GM19463 (cell line): ENCODE data around the gene GCLC.
"Not testable (repeated sequence)": the region's sequence is repeated elsewhere in the genome, so short reads cannot be mapped to it uniquely, and the experiment has no call there.

Experiments
- ATAC-seq: cut with Tn5 transposase; IDR thresholded peaks from one replicate; pipeline ENCODE4 v1.9.1; 2021; ENCODE audit warnings: mild to moderate bottlenecking, moderate library complexity; ENCODE audit not compliant: unreplicated experiment

Gene GCLC

DNA sequence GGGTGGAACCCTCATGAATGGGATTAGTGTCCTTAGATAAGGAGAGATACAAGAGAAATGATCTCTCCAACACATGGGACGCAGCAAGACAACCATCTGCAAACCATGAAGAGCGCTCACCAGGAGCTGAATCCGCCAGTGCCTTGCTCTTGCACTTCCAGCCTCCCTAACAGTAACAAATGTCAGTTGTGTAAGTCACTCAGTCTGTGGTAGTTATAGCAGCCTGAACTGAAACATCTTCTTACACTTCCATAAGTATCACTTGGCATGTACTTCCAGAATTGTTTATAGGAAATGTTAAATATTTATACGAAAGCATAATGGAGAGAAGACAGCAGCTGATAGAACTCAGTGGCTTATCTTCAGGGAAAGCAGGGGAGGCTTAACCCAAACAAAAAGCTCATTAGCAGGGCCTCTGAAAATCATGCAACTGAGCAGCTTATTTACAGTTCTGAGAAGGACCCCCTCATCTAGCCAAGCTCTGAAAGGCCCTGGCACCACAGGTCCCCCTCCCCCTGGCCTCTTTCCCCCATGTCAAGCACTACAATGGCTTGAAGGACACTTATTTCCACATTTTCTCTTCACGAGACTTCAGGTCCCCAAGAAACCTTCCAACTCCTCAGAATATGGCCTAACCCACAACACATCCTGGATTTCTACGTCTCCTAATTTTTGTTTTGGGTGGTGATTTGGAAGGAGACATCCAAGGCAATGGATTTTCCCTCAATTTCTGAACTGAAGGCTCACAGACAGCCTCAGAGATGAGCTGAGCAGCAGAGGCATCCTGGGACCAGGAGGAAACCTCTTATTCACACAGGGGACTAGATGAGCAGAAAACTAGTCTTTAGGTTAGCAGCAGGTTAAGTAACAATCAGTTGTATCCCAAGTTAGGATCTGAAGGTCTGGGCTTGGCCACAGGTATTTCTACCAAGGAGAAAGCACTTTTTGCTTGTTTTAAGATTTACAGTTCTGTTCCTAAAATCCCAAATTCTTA is 49.1 kb downstream of the GCLC start:
- no peak for ATAC-seq

DNA sequence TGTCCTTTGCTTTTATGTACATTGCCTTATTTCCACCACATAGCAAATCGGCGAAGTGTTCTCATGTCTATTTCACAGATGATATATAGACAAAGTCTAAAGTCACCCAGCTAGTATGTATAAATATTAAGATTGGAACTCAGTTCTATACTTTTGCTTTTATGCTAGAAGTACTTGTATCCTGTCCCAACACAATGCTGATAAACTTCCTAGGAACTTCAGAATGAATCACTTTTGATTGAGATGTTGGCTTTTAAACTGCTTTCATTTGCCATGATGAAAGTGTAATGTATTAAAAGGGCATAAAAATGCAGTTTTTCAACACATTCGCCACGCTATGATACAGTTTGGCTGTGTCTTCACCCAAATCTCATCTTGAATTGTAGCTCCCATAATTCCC is 50.8 kb downstream of the GCLC start:
- ATAC-seq = no peak

DNA sequence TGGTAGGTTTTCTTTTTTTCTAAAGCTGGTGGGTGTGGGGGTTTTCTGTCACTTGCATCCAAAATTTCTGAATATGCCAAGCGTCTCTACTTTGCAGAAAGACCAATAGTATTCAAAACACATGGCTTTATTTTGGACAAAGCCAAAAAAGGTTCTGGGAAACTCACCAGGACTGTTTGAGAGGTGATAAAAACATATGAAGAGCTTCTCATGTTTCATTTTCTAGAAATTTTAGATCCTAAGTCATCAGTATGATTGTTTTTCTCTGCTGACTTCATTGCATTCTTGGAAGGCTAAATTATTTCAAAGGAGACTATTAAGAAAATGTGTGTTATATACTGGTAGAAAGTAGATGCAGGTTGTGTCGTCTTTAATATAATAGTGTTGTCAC is 51.3 kb downstream of the GCLC start:
- no peak for ATAC-seq

DNA sequence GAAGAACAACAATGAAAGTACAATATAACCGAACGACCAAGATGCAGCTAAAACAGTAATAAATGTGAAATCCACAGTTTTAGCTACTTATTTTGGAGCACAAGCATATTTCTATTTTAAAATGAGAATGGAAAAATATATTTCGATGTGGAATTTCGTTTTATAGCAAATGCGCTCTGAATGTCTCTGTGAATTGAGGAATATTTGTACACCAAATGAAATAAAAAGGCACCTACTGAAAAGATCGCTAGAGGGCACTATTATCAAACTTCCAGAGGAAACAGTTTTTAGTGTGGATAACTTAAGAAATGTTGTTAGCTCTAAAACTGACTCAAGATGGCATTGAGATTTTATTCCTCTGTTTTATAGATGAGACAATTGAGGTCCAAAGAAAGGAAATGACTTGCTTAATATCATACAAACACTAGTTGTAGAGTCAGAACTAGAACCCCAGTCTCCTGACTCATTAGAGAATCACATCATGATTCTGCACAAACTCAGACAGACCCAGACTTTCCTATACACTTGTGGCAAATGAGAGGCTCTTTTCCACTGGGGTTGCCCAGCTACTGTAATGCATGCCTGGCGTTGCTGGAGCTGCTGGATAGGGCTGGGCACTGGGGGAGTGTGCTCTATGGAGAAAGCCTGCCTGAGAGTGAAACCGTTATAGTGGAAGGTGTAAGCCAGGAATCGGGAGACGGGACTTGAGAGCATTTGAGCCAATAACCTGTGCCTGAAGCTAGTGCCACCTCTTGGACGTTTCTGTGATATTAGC is 51.9 kb downstream of the GCLC start:
- no peak for ATAC-seq

DNA sequence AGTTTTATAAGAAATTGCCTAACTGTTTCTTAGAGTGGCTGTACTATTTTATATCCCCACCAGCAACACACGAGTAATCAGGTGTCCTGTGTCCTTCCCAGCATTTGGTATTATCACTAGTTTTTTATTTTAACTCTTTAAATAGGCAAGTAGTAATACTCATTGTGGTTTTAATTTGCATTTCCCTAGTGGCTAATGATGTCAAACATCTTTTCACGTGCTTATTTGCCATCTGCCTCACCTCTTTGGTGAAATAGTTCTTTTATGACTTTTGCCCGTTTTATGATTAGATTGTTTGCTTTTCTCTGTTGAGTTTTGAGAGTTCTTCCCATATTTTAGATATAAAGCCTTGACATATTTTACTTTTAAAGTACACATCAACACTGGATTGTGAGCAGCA is 57.8 kb downstream of the GCLC start:
- ATAC-seq = no peak

DNA sequence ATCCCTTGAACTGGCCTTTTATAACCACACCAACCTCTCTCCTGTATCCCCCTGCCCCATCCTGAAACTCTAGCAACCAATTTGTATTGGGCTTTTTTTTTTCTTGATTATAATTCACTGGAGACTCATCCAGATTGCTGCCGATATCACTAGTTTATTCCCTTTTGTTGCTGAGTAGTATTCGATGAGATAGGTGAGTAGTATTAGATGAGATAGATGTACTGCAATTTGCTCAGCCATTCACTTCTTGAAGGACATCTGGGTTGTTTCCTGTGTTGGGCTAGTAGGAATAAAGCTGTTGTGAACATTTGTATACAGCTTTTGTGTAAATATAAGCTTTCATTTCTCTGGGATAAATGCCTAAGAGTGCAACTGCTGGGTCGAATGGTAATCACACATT is 58.2 kb downstream of the GCLC start:
- no peak for ATAC-seq

DNA sequence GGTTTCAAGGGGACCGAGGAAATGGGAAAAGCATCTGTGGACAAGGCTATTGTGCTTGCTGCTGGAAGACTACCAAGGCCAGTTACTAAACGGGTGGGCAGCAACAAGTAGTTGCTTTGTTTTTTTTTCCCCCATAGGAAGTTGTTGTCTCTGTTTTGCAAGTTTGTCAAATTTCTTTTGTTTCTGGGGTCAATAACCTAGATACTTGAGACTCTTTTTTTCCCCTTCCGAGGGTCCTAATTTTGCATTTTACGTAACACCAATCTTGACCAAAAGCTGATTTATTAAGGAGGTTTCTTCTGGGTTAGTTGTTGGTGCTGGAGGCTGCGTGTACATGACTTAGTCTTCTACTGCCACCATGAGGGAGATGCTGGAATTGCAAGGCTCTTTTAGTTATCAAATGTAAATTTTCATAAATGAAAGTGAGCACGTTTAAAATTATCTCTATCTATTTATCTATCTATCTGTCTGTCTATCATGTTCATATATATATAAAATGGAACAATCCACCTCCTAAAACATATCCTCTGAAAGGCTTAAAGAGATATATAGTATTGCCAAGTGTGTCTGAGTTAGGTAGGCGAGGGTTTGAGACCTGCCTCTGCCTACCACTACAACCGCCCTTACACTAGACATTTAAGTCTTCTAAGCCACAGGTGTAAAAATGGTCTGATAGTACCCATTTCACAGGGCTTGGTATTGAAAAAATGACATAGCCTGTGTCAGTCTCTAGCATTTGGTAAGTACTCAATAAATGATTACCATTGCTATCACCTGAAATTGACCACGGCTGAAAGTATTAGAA is 60.2 kb downstream of the GCLC start:
- no peak for ATAC-seq

DNA sequence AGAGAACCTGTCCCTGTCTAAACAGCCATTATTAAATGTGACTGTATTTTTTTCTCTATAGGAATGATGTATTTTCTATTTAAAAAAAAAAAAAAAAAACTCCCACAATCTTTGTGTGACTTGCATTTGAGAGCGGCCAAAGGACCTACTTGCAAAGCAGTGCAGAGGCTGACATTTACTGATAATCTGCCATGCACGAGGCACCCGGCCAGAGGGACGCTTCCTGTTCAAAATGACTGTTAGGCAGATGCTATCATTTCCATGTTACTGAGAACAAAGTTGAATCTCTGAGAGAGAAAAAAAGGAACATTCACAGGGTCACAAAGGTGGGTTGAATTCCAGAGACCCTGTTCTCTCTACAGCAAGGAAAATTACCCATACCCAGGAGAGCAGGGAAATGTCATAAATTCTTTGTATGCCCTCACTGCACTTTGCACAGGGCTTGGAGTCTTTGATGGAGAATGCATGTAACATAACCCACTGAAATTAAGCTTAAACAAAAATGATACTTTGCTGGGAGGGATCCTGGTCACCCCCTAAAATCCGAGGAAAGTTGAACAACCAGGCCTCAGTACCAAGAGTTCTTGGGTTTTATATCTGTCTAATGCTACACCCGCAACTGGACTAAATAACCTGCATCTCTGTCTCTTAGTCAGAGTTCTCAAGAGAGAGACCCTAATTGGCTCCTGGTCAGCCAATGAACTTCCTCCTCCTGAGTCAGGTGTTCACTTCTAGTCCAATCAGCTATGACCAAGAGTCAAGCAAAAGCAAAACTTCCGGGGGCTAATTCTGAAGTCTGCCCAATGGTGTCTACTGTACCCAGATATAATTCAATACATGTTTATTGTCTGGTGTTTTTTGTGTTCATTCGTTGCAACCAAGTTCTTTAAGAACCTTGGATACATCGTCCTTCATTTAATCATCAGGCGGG is 61.2 kb downstream of the GCLC start:
- no peak for ATAC-seq

DNA sequence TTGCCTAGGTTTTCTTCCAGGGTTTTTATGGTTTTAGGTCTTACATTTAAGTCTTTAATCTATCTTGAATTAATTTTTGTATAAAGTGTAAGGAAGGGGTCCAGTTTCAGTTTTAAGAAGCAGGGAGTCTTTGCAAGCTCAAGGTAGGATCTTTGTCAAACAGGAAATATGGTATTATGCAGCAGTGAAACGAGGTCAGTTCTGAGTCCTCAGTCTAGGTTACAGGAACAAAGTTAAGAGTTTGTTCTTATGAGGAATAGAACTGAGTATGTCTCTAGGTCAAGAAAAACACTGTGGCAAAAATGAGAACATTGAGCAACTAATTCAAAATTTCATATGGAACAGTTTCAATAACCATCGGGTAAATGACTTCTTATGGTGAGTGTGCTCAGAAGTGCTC is 63.6 kb downstream of the GCLC start:
- ATAC-seq = no peak

DNA sequence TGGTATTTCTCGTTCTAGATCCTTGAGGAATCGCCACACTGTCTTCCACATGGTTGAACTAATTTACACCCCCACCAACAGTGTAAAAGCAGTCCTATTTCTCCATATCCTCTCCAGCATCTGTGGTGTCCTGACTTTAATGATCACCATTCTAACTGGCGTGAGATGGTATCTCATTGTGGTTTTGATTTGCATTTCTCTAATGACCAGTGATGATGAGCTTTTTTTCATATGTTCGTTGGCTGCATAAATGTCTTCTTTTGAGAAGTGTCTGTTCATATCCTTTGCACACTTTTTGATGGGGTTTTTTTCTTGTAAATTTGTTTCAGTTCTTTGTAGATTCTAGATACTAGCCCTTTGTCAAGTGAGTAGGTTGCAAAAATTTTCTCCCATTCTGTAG is 64.1 kb downstream of the GCLC start:
- ATAC-seq = not testable (repeated sequence)

DNA sequence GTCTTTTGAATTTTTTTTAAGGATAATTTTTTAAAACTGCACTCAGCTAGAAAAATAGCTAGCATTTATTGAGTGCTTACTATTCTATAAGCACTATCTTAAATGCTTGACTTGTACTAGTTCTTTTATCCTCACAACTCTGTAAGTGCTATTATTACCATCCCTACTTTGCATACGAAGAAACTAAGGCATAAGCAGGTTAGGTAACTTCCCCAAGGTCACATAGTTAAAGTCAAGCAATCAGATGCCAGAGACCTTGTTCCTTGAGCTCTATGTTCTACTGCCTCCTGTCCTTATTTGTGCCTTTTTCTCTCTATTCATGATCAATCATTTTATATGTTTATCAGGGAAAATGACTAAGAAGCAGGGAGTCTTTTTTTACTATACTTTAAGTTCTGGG is 65.0 kb downstream of the GCLC start:
- no peak for ATAC-seq

DNA sequence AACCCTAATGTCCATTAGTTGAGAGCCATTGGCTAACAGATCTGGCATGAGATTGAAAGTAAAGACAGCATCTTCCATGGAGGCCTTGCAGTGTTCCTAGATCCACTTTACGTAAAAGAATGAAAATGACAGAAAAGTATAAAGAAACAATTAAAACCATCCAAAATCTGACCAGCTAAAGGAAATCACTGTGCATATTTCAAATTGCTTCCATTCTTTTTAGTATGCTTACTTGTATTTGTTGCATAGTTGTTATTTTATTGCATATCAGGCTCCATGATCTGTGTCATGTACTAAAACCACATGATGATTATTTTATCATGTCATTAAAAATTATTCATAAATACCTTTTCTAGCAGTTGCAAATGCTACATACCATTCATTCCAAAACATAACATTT is 67.9 kb downstream of the GCLC start:
- no peak for ATAC-seq

DNA sequence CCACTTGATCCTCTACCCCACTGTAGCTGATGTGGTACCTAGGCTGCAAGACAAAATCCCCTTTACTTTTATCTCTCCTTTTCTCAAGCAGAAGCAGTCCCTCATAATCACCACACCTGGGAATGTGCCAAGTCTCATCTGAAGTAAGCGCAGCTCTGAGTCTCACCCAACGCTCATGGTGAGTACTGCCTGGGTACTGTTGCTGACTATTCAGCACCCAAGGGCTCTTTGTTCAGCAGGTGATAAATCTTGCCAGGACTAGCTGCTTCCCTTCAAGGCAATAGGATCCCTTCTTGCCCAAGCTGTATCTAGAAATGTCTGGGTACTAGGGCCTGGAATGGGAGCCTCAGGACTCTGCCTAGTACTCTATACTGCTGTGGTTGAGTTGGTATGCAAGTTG is 70.9 kb downstream of the GCLC start:
- ATAC-seq = no peak

DNA sequence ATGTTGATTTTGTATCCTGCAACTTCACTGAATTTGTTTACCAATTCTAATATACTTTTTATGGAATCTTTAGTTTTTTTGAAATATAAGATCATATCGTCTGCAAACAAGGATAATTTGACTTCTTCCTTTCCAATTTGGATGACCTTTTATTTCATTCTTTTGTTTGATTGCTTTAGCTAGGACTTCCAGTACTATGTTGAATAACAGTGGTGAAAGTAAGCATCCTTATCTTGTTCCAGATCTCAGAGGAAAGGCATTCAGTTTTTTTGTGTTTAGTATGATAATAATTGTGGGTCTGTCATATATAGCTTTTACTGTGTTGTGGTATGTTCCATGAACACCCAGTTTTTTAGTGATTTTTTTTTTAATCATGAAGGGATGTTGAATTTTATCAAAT is 75.7 kb downstream of the GCLC start:
- no peak for ATAC-seq

DNA sequence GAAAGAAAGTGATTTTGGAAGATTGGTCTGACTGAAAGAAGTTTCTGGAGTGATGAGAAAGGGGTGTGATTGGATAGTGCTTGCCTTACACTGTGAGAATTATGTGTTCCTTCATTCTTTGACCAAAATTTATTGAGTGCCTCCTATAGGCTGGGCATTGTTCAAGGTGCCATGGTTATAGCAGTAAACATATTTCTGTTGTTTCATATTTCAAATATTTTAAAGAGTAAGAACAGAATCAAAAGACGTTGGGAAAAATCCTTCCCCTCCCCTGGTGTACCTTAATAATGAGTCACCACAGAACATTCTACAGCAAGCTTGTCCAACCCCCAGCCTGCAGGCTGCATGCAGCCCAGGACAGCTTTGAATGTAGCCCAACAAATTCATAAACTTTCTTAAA is 78.6 kb downstream of the GCLC start:
- no peak for ATAC-seq

DNA sequence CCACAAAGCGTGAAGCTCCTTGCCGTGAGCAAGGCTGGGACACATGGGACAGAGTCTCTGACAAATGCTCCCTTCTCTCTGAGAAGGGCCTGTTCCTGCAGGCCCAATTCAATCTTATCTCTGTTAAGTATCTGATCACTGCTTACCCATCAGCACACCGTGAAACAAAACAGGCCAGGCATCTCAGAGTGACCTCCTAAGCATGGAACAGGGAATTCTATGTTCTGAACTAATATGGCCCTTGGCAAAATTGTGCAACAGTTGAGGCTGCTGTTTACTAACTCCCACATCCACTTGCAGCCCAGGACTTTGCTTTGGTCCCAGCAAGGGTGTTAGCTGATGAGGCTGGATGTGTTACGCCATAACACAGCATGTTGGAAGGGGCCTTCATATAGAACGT is 79.2 kb downstream of the GCLC start:
- ATAC-seq = no peak

DNA sequence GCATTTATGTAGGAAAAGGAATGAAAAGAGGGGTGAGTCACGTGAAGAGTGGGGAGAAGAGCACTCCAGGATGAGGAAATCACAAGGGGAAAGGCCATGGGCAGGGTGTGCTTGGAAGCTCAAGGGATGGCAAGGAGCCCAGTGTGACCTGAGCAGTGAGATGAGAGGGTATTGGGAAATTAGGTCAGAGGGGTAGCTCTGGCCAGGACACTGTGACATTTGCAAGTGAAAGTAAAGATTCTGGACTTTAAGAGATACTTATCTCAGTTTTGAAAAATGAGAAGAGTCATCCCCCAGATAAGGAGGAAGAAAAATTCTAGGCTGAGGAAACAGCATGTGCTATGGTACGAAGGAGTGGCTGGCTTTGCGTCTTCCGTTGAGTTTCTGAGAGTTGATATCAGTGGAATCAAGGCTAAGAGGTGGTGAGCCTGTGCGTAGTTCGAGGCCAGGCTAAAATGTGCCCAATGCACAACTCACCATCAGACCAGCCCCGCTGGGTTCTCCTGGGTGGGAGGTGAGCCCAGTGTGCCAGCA is 79.9 kb downstream of the GCLC start:
- ATAC-seq = no peak

DNA sequence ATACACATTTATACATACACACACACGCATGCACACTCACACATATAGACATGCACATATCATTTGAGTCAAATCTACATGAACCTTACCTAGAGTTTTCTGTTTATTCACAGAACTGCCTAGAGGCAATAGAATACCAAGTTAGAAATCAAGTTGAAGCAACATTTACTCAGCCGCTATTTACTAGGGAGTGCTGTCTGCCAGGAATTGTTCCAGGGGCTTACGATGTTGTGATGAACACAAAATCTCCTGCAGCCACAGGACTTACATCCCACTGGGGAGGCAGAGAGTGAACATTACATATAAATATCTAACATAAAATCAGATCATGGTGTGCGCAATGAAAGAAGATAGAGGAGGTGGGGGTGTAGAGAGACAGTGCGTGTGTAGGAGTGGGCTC is 80.4 kb downstream of the GCLC start:
- ATAC-seq = no peak

DNA sequence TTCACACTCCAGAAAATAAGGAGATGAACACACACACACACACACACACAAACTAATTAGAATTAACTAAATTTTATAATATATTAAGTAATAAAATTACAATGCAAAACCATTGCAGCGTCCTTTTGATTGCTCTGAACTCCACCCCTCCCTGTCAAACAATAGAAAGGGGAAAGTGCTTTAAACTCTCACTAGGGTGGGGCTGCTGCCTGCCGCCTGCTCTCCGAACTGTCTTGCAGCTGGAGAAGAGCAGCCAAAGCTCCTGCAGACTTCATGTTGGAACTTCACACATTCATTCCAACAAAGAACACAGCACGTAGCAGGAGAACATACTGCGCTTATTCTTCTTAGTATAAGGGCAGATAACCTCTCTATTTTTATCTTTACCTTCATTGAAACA is 83.2 kb downstream of the GCLC start:
- ATAC-seq = peak; percentile 37
